Endothelial cell of umbilical vein (primary cell): ENCODE measurements around the gene ANXA6. TPM values are rescaled to one million over a fixed set of nuclear protein-coding genes. Genes with fewer than 3 reads are reported as not detected.

Experiments
- BruUV-seq: library from RNA; stranded (reverse); fragments of 400-500 nt; replicated peaks from 2 replicates; lab custom pipeline; 2021; lab: Mats Ljungman, UMichigan
- CTCF ChIA-PET: fragments of 300-600, 350-600 bp; sonication (Branson Sonifier 250); formaldehyde crosslinking; loops from one replicate; lab custom pipeline; 2021; ENCODE audit warnings: antibody characterized with exemption, inconsistent platforms; lab: Charles Lee
- POLR2A ChIA-PET: fragments of 300-600, 350-600 bp; sonication (Branson Sonifier 250); formaldehyde crosslinking; loops from one replicate; lab custom pipeline; 2021; ENCODE audit warnings: antibody characterized with exemption, inconsistent platforms; lab: Charles Lee
- DNase-seq: peaks from one replicate; pipeline ENCODE4 v3.0.0-alpha.2; 2011; ENCODE audit warnings: low read depth, low spot score
- FAIRE-seq: peaks from 2 replicates; lab custom pipeline; 2011; peaks lifted over from hg19 to GRCh38; lab: Jason Lieb, UNC
- H2AFZ ChIP-seq: 2 replicates; pipeline ENCODE4 v1.6.0; 2012; ENCODE audit warnings: low read depth, low read length, control low read depth, inconsistent platforms
- H3K27ac ChIP-seq: 2 replicates; pipeline ENCODE4 v1.5.1; 2011; ENCODE audit warnings: low read depth, mild to moderate bottlenecking, control low read depth, low read length, moderate library complexity; ENCODE audit not compliant: insufficient read depth
- H3K27me3 ChIP-seq, 2 experiments: 2 replicates each; pipeline versions ENCODE4 v1.6.0 to v1.6.1; 2011; ENCODE audit warnings: low read length in 2 of 2, mixed read lengths in 1 of 2; ENCODE audit not compliant: control insufficient read depth in 2 of 2, insufficient read depth in 2 of 2
- H3K36me3 ChIP-seq, 2 experiments: 2 replicates in 1 of 2; 3 replicates in 1 of 2; pipeline ENCODE4 v1.5.1; 2011; ENCODE audit warnings: low read length in 2 of 2, mild to moderate bottlenecking in 1 of 2, moderate library complexity in 1 of 2; ENCODE audit not compliant: control insufficient read depth in 2 of 2, insufficient read depth in 2 of 2; ENCODE audit errors: extremely low read depth in 1 of 2
- H3K4me1 ChIP-seq: 3 replicates; pipeline ENCODE4 v1.5.1; 2011; ENCODE audit warnings: mild to moderate bottlenecking, low read length; ENCODE audit not compliant: control insufficient read depth, insufficient read depth; ENCODE audit errors: extremely low read depth
- H3K4me2 ChIP-seq: 2 replicates; pipeline ENCODE4 v1.6.1; 2011; ENCODE audit warnings: low read length, control low read depth, mixed read lengths; ENCODE audit not compliant: insufficient read depth
- H3K4me3 ChIP-seq, 3 experiments: fragments of 200-600 bp in 1 of 3; sonication (generic), shearing (Covaris generic) in 1 of 3; replicated peaks in 1 of 3; 2 replicates each; pipeline ENCODE4 v1.5.1; 2011 to 2016; ENCODE audit warnings: control low read depth in 3 of 3, low read length in 3 of 3, mild to moderate bottlenecking in 2 of 3, inconsistent platforms in 1 of 3, low read depth in 1 of 3, moderate library complexity in 1 of 3; ENCODE audit not compliant: insufficient read depth in 1 of 3
- H3K79me2 ChIP-seq: 2 replicates; pipeline ENCODE4 v1.6.0; 2012; ENCODE audit warnings: low read length, inconsistent platforms; ENCODE audit not compliant: control insufficient read depth, insufficient read depth
- H3K9ac ChIP-seq: replicated peaks from 2 replicates; pipeline ENCODE3; 2011; ENCODE audit warnings: low read length, control low read depth; ENCODE audit not compliant: insufficient read depth; ENCODE audit errors: extremely low read depth
- H3K9me1 ChIP-seq: replicated peaks from 3 replicates; pipeline ENCODE4 v1.6.0; 2011; ENCODE audit warnings: mild to moderate bottlenecking, low read length; ENCODE audit not compliant: control insufficient read depth, insufficient read depth; ENCODE audit errors: extremely low read depth
- H3K9me3 ChIP-seq: replicated peaks from 2 replicates; pipeline ENCODE4 v1.5.1; 2012; ENCODE audit warnings: low read length, inconsistent platforms; ENCODE audit not compliant: control insufficient read depth, insufficient read depth
- H4K20me1 ChIP-seq: replicated peaks from 2 replicates; pipeline ENCODE3; 2011; ENCODE audit warnings: mild to moderate bottlenecking, low read length; ENCODE audit not compliant: control insufficient read depth, insufficient read depth; ENCODE audit errors: extremely low read depth
- EZH2 ChIP-seq: IDR thresholded peaks from 2 replicates; pipeline ENCODE4 v1.6.1; 2012; ENCODE audit warnings: borderline replicate concordance, low read depth, mild to moderate bottlenecking, moderate library complexity, low read length, inconsistent platforms; ENCODE audit not compliant: severe bottlenecking
- FOS ChIP-seq: IDR thresholded peaks from 2 replicates; pipeline ENCODE4 v1.6.1; 2011; ENCODE audit warnings: mild to moderate bottlenecking, low read length, moderate library complexity, borderline replicate concordance; ENCODE audit not compliant: insufficient read depth
- GATA2 ChIP-seq: IDR thresholded peaks from 2 replicates; pipeline ENCODE4 v1.7.0; 2011; ENCODE audit warnings: low read depth, mild to moderate bottlenecking, moderate library complexity, mixed read lengths, low read length; ENCODE audit not compliant: insufficient read length, insufficient read depth
- JUN ChIP-seq: IDR thresholded peaks from 2 replicates; pipeline ENCODE4 v1.6.1; 2011; ENCODE audit warnings: borderline replicate concordance, low read depth; ENCODE audit not compliant: insufficient read length, insufficient read depth
- MAX ChIP-seq: IDR thresholded peaks from 2 replicates; pipeline ENCODE4 v1.6.1; 2011; ENCODE audit not compliant: insufficient read depth, insufficient read length
- MYC ChIP-seq: IDR thresholded peaks from one replicate; pipeline ENCODE4 v1.6.1; 2011; ENCODE audit warnings: mild to moderate bottlenecking, low read depth, low read length
- POLR2A ChIP-seq: IDR thresholded peaks from 2 replicates; pipeline ENCODE4 v1.6.1; 2012; ENCODE audit warnings: low read depth, mild to moderate bottlenecking, control low read depth, low read length
- POLR2AphosphoS5 ChIP-seq: IDR thresholded peaks from 2 replicates; pipeline ENCODE4 v1.6.1; 2012; ENCODE audit warnings: low read depth, mild to moderate bottlenecking, control low read depth, low read length, moderate library complexity; ENCODE audit not compliant: insufficient read depth
- dilution Hi-C: fragments of 300-500 bp; cut with MboI; formaldehyde crosslinking; loops from one replicate; pipeline ENCODE4 v1.15.0; 2019; ENCODE audit warnings: low sequenced_read_pairs; ENCODE audit not compliant: extremely low pct_ligation_motif_present
- intact Hi-C: fragments of 100-400 bp; cut with micrococcal nuclease; formaldehyde crosslinking; loops from one replicate; pipeline ENCODE4 v1.10.0; 2022
- polyA plus RNA-seq, 4 experiments: library from polyadenylated mRNA; depleted of rRNA in 3 of 4; stranded (reverse) in 3 of 4; unstranded in 1 of 4; fragments of >200 nt; gene quantifications; 2 replicates each; pipeline versions ENCODE4 v1.2.1 to v1.2.3, GENCODE V29; 2011 to 2012; ENCODE audit warnings: missing spikeins in 1 of 4
- total RNA-seq: library from RNA; stranded (reverse); gene quantifications from 2 replicates; pipeline ENCODE4 v1.2.3, GENCODE V29; 2021
- TF ChIP-seq, protein P1 (sequence below), 2 donors: IDR thresholded peaks; 1 replicate in 1 of 2; 2 replicates in 1 of 2; pipeline ENCODE4 v1.5.1; 2011; ENCODE audit warnings: low read length in 2 of 2, mild to moderate bottlenecking in 2 of 2, moderate library complexity in 2 of 2, control low read depth in 1 of 2, inconsistent platforms in 1 of 2, low read depth in 1 of 2; ENCODE audit not compliant: insufficient read depth in 1 of 2; ENCODE audit errors: extremely low read depth in 1 of 2

ANXA6 gene
- total and polyA plus RNA-seq, 2 donors (not counting 3 experiments of a cell fraction or from before 2014, with no cell fraction given) = 195 to 266 TPM

DNA sequence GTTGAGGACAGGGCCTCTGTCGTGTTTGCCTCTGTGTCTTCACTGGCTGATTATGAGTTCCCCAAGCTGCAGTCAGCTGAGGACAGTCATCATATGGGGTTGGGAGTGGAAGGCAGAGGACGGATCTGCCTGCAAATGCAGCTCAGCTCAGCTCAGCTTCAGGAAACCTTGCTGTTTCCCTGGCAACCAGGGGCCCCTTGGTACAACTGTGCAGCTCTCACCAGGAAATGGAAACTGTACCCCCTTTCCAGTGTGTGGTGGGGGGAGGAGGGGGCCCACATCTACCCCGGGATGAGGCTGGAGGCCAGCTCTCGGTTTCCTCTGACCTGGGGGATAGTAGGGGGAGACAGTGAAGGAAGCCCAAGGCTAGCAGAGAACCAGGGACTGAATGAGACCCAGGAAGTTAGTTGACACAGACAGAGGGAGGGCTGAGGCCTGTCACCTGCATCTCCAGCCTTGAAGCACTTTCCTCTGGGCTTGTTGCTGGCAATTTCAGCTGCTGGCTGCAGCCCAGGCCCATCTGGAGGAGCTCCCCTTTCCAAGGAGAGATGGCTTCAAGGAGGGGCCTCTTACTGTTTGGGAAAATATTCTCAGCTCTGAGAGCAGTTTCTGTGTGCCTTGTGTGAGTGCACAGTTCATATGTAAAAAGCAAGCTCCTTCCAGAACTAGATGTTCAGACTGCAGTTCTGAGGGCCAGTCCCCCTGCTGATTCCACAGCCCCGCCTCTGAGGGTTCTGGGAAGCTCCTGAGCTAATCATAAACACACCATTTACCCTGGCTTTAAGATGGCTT, 6.9 kb downstream of the ANXA6 start:
- Histone ChIP-seq H4K20me1 (peaks cover 8% of the 10 kb centered on the region), H3K4me1 (peaks cover 27% of the 10 kb centered on the region), H2AFZ (no peak overlapping the region), H3K9ac (no peak overlapping the region), H3K27ac (no peak overlapping the region), H3K4me3 (no peak overlapping the region), H3K27me3 (no peaks in the 10 kb centered on the region), H3K9me1 (no peaks in the 10 kb centered on the region), H3K4me2 (no peak overlapping the region), H3K79me2 (peaks cover 64% of the 10 kb centered on the region), H3K9me3 (no peaks in the 10 kb centered on the region), H3K36me3 (peaks cover 10 to 11% of the 10 kb centered on the region in 2 experiments)
- no TSS peak for BruUV-seq
- dilution Hi-C loops = no loop called here
- intact Hi-C loops = no loop called here
- TF ChIP-seq EZH2 = no peak
- TF ChIP-seq FOS = no peak
- no peak for TF ChIP-seq MAX
- no peak for TF ChIP-seq JUN
- TF ChIP-seq GATA2 = no peak
- TF ChIP-seq, protein P1, sequence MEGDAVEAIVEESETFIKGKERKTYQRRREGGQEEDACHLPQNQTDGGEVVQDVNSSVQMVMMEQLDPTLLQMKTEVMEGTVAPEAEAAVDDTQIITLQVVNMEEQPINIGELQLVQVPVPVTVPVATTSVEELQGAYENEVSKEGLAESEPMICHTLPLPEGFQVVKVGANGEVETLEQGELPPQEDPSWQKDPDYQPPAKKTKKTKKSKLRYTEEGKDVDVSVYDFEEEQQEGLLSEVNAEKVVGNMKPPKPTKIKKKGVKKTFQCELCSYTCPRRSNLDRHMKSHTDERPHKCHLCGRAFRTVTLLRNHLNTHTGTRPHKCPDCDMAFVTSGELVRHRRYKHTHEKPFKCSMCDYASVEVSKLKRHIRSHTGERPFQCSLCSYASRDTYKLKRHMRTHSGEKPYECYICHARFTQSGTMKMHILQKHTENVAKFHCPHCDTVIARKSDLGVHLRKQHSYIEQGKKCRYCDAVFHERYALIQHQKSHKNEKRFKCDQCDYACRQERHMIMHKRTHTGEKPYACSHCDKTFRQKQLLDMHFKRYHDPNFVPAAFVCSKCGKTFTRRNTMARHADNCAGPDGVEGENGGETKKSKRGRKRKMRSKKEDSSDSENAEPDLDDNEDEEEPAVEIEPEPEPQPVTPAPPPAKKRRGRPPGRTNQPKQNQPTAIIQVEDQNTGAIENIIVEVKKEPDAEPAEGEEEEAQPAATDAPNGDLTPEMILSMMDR (IDR thresholded peaks at IDR 0.05; ENCODE audit: extremely low read depth in 1 of 2, insufficient read depth in 1 of 2, low read depth in 1 of 2, low read length in 2 of 2) = no peak
- TF ChIP-seq POLR2A = no peak
- no peak for TF ChIP-seq POLR2AphosphoS5
- TF ChIP-seq MYC = no peak
- CTCF ChIA-PET = interaction anchor here (0.8 to 4.4 kb wide), 11 partner anchors 11 to 502 kb away, joined by 3 to 32 read pairs (median 4); no protein-coding TSS in a partner anchor
- POLR2A ChIA-PET = no interaction called here
- FAIRE-seq (peak; percentile 59), DNase-seq (peak; percentile 38)
